KMS-11 (cell line): ENCODE measurements around the gene MACROH2A1.

Experiments used
- H2AFZ ChIP-seq: fragments of 200-600 bp; sonication (generic); 2 replicates; pipeline ENCODE4 v1.6.1; 2016; ENCODE audit warnings: antibody characterized with exemption, mixed run types, low read depth
- H3K27ac ChIP-seq: fragments of 200-600 bp; sonication (generic); 2 replicates; pipeline ENCODE4 v1.6.1; 2016; ENCODE audit warnings: mild to moderate bottlenecking, mixed run types
- H3K27me3 ChIP-seq: fragments of 200-600 bp; sonication (generic); 2 replicates; pipeline ENCODE4 v1.6.1; 2017; ENCODE audit warnings: mild to moderate bottlenecking, low read depth, mixed run types, moderate library complexity; ENCODE audit not compliant: insufficient read depth
- H3K36me3 ChIP-seq: fragments of 200-600 bp; sonication (generic); 2 replicates; pipeline ENCODE4 v1.6.1; 2017; ENCODE audit warnings: mild to moderate bottlenecking, mixed run types; ENCODE audit not compliant: insufficient read depth
- H3K4me1 ChIP-seq: fragments of 200-600 bp; sonication (generic); 2 replicates; pipeline ENCODE4 v1.6.1; 2016; ENCODE audit warnings: mild to moderate bottlenecking, low read depth, mixed run types; ENCODE audit not compliant: poor library complexity, severe bottlenecking
- H3K4me2 ChIP-seq: fragments of 200-600 bp; sonication (generic); 2 replicates; pipeline ENCODE4 v1.7.0; 2016; ENCODE audit warnings: mild to moderate bottlenecking, mixed run types
- H3K4me3 ChIP-seq: fragments of 200-600 bp; sonication (generic); IDR thresholded peaks from 2 replicates; pipeline ENCODE4 v1.6.1; 2017; ENCODE audit warnings: low read depth, low read length, mixed read lengths; ENCODE audit not compliant: insufficient read depth
- H3K79me2 ChIP-seq: fragments of 200-600 bp; sonication (generic); 2 replicates; pipeline ENCODE4 v1.6.1; 2016; ENCODE audit warnings: low read depth, mixed run types; ENCODE audit not compliant: insufficient read depth
- H3K9ac ChIP-seq: fragments of 200-600 bp; sonication (generic); 2 replicates; pipeline ENCODE4 v1.6.1; 2016; ENCODE audit warnings: mild to moderate bottlenecking, mixed run types
- H4K20me1 ChIP-seq: fragments of 200-600 bp; sonication (generic); 2 replicates; pipeline ENCODE4 v1.6.1; 2016; ENCODE audit warnings: mild to moderate bottlenecking, mixed run types; ENCODE audit not compliant: insufficient read depth
- TF ChIP-seq, protein P1 (sequence below): fragments of 200-600 bp; sonication (generic); conservative IDR thresholded peaks from 2 replicates; pipeline ENCODE4 v1.6.1; 2017; ENCODE audit warnings: low read depth, mild to moderate bottlenecking, antibody characterized with exemption, low read length, moderate library complexity, mixed read lengths

Gene MACROH2A1

DNA sequence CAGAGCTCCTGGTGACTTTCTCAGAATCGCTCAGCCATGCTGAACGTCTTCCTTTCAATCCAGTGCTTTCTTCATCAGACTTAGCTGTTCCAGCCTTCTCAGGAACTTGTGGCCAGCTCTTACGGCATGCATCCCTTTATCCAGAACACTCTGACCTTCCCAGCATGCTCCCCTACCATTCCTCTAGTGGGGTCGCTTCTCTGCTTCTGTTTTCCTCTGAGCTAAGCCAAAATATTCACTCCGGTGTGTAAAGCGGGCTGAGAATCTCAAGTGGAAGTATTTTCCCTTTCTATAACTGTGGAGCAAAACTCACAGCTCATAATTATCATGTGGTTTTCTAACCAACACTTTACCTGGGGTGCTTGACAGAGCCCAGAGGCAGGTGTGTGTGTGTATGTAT is 41.9 kb upstream of the MACROH2A1 start:
- Histone ChIP-seq H3K4me2 (no peak overlapping the region), H3K79me2 (no peaks in the 10 kb centered on the region), H3K36me3 (no peaks in the 10 kb centered on the region), H4K20me1 (no peaks in the 10 kb centered on the region), H2AFZ (no peak overlapping the region), H3K4me1 (no peaks in the 10 kb centered on the region), H3K9ac (no peak overlapping the region), H3K27me3 (no peaks in the 10 kb centered on the region), H3K27ac (no peak overlapping the region), H3K4me3 (no peak overlapping the region)
- TF ChIP-seq, protein P1, sequence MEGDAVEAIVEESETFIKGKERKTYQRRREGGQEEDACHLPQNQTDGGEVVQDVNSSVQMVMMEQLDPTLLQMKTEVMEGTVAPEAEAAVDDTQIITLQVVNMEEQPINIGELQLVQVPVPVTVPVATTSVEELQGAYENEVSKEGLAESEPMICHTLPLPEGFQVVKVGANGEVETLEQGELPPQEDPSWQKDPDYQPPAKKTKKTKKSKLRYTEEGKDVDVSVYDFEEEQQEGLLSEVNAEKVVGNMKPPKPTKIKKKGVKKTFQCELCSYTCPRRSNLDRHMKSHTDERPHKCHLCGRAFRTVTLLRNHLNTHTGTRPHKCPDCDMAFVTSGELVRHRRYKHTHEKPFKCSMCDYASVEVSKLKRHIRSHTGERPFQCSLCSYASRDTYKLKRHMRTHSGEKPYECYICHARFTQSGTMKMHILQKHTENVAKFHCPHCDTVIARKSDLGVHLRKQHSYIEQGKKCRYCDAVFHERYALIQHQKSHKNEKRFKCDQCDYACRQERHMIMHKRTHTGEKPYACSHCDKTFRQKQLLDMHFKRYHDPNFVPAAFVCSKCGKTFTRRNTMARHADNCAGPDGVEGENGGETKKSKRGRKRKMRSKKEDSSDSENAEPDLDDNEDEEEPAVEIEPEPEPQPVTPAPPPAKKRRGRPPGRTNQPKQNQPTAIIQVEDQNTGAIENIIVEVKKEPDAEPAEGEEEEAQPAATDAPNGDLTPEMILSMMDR, result no peak

DNA sequence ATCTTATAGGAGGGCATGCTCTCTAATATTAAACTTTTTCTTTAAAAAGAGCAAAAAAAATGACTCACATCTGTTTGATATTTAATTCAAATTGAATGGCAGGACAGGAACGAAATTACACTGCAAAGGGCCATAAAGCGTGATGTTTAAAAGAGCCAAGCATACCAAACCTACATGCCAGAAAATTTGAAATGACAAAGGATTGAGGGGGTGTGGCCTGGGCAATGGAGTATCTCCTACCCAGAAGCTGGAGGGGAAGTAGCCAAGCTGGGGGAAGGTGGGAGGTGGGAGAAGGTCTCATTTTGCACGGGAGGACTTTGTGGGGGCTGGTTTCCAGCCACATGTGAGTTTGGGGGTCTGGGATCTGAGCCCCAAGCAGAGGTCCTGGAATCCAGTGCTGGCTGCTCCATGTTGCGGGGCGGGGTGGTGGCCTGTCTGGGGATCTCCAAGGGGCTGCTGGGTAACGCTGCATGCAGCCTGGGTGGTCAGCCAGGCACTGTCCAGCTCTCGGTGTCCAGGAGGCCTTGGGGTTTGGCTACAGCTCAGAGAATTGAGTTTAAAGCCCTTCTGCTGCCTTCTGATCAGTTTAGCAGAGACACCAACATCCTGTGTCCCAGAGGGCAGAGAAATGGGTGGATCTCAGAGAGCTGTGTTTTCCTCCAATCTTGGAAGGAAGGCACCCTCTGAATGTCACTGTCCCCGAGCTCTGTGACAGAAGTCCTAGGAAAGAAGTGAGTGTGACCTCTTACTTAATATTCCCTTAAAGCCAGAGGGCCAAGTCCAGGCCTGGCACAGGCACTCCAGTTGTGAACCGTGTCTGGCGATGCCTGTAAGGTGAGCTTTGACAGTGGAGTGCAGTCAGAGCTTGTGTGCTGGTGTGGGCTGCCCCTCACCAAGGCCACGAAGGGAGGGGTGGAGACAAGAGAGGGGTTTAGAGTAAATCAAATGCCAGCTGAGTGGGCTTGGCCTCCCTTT is 40.5 kb upstream of the MACROH2A1 start:
- H4K20me1 ChIP-seq, result no peaks in the 10 kb centered on the region
- no peak overlapping the region for H2AFZ ChIP-seq
- no peaks in the 10 kb centered on the region for H3K36me3 ChIP-seq
- TF ChIP-seq, protein P1, result no peak
- no peak overlapping the region for H3K27ac ChIP-seq
- no peaks in the 10 kb centered on the region for H3K27me3 ChIP-seq
- no peak overlapping the region for H3K4me2 ChIP-seq
- no peaks in the 10 kb centered on the region for H3K79me2 ChIP-seq
- no peak overlapping the region for H3K4me3 ChIP-seq
- H3K4me1 ChIP-seq, result no peaks in the 10 kb centered on the region
- no peak overlapping the region for H3K9ac ChIP-seq

DNA sequence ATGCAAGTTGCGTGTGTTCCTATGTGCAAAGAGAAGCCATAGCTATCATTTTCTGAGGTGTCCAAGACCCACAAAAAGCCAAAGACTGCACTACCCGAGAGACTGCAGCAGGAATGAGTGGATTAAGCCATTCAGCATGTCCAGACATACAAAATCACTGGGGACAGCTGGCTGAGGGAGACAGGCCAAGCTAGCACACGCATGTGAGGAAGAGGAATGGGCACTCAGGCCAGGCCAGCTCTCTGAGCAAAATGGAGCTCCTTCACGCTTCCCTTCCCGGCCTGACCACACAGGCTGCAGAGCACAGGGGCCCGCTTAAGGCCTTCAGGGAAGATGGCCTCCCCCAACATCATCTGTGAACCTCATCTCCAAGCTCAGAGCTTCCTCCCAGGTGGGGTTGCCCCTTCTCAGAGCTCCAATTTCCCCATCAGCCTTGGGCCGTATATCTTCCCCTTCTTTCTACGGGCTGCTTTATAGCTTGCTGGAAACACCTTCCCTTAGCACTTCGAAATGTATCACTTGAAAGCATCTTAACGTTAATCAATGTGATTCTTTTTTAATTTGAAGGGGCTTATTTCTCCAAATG is 39.7 kb upstream of the MACROH2A1 start:
- TF ChIP-seq, protein P1, result no peak
- Histone ChIP-seq H3K36me3 (no peaks in the 10 kb centered on the region), H4K20me1 (no peaks in the 10 kb centered on the region), H2AFZ (no peak overlapping the region), H3K9ac (no peak overlapping the region), H3K4me3 (no peak overlapping the region), H3K27ac (no peak overlapping the region), H3K4me2 (no peak overlapping the region), H3K79me2 (no peaks in the 10 kb centered on the region), H3K4me1 (no peaks in the 10 kb centered on the region), H3K27me3 (no peaks in the 10 kb centered on the region)

DNA sequence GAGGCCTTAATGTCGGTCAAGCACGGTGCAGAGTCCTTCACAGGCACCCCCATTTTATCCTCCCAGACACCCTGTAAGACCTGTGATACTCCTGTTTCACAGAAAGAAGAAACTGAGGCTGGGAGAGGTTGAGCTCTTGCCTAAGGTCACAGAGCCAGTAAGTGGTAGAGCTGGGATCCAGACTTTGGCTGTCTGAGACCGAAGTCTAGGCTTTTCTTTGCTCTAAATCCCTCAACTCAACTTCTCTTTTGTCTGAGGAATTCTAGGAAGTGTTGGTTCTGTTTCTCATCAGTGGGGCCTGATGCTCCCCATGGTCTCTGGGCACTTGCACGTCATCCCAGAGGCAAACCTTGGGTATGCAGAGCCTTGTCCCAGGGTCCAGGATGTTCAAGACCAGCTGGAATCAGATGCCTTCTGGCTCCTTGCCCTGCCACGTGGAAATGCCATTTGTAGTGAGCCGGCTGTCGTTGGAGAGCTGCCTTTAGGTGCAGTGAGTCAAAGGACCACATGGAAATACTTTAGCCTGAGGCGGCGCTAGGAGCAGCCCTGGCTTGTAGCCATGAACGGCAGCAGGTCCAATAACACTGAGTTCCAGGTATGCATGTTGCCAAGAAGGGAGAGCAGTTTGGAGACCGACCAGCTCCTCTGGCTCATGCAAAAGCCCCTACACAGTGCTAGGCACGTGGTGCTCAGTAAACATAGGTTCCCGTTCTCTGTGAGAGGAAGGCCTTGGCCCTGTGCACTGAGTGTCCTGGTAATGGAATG is 38.9 kb upstream of the MACROH2A1 start:
- H4K20me1 ChIP-seq, result no peaks in the 10 kb centered on the region
- no peak overlapping the region for H3K4me3 ChIP-seq
- TF ChIP-seq, protein P1, result no peak
- no peak overlapping the region for H3K4me2 ChIP-seq
- no peaks in the 10 kb centered on the region for H3K36me3 ChIP-seq
- no peaks in the 10 kb centered on the region for H3K27me3 ChIP-seq
- H2AFZ ChIP-seq, result no peak overlapping the region
- H3K9ac ChIP-seq, result no peak overlapping the region
- no peak overlapping the region for H3K27ac ChIP-seq
- H3K4me1 ChIP-seq, result no peaks in the 10 kb centered on the region
- no peaks in the 10 kb centered on the region for H3K79me2 ChIP-seq
